Parathyroid adenoma (tissue), 2 donors: ENCODE measurements around the gene NUP35.
"Not testable (repeated sequence)": the region's sequence is repeated elsewhere in the genome, so short reads cannot be mapped to it uniquely, and the experiment has no call there.

Experiments
- H2AFZ ChIP-seq: fragments of 300-600 bp; sonication (generic); one replicate; pipeline ENCODE4 v1.7.0; 2017; ENCODE audit warnings: antibody characterized with exemption, mild to moderate bottlenecking
- H3K27ac ChIP-seq: fragments of 300-600 bp; sonication (generic); one replicate; pipeline ENCODE4 v1.7.0; 2017
- H3K27me3 ChIP-seq: fragments of 300-600 bp; sonication (generic); one replicate; pipeline ENCODE4 v1.7.0; 2017; ENCODE audit warnings: low read length; ENCODE audit not compliant: control insufficient read depth, insufficient read depth
- H3K36me3 ChIP-seq: fragments of 300-600 bp; sonication (generic); one replicate; pipeline ENCODE4 v1.7.0; 2017; ENCODE audit warnings: low read length; ENCODE audit not compliant: control insufficient read depth, insufficient read depth
- H3K4me1 ChIP-seq: fragments of 300-600 bp; sonication (generic); one replicate; pipeline ENCODE4 v1.7.0; 2017; ENCODE audit warnings: control low read depth
- H3K4me2 ChIP-seq: fragments of 300-600 bp; sonication (generic); one replicate; pipeline ENCODE4 v1.7.0; 2017; ENCODE audit warnings: low read length
- H3K4me3 ChIP-seq: fragments of 300-600 bp; sonication (generic); one replicate; pipeline ENCODE4 v1.7.0; 2017; ENCODE audit warnings: low read depth, low read length
- H3K79me2 ChIP-seq: fragments of 300-600 bp; sonication (generic); one replicate; pipeline ENCODE4 v1.7.0; 2017; ENCODE audit warnings: control low read depth
- H3K9ac ChIP-seq: fragments of 300-600 bp; sonication (generic); one replicate; pipeline ENCODE4 v1.7.0; 2017; ENCODE audit warnings: mild to moderate bottlenecking
- H3K9me3 ChIP-seq: fragments of 300-600 bp; sonication (generic); one replicate; pipeline ENCODE4 v1.7.0; 2017; ENCODE audit warnings: low read length; ENCODE audit not compliant: control insufficient read depth
- CTCF ChIP-seq: fragments of 300-600 bp; sonication (generic); IDR thresholded peaks from one replicate; pipeline ENCODE4 v1.7.0; 2017; ENCODE audit warnings: antibody characterized with exemption, mild to moderate bottlenecking
- donor health status: primary hyperparathyroidism.

The NUP35 gene

GRCh38 chr2:183164650-183165015 lies 40.4 kb downstream of the NUP35 start:
- Histone ChIP-seq H3K4me2 (no peak overlapping the region), H3K27ac (no peak overlapping the region), H3K27me3 (no peaks in the 10 kb centered on the region), H2AFZ (no peak overlapping the region), H3K9ac (no peak overlapping the region), H3K4me1 (no peaks in the 10 kb centered on the region), H3K36me3 (no peaks in the 10 kb centered on the region), H3K4me3 (no peak overlapping the region), H3K9me3 (no peaks in the 10 kb centered on the region), H3K79me2 (no peaks in the 10 kb centered on the region)
- no peak for TF ChIP-seq CTCF

- Histone ChIP-seq H3K4me3 (no peak overlapping the region), H2AFZ (no peak overlapping the region), H3K27ac (no peak overlapping the region), H3K9me3 (no peaks in the 10 kb centered on the region), H3K9ac (no peak overlapping the region), H3K4me1 (no peaks in the 10 kb centered on the region), H3K79me2 (no peaks in the 10 kb centered on the region), H3K4me2 (no peak overlapping the region), H3K36me3 (no peaks in the 10 kb centered on the region), H3K27me3 (no peaks in the 10 kb centered on the region)
- no peak for TF ChIP-seq CTCF
These were observed 42.0 kb downstream of the NUP35 start for GRCh38 chr2:183166210-183166609.

DNA sequence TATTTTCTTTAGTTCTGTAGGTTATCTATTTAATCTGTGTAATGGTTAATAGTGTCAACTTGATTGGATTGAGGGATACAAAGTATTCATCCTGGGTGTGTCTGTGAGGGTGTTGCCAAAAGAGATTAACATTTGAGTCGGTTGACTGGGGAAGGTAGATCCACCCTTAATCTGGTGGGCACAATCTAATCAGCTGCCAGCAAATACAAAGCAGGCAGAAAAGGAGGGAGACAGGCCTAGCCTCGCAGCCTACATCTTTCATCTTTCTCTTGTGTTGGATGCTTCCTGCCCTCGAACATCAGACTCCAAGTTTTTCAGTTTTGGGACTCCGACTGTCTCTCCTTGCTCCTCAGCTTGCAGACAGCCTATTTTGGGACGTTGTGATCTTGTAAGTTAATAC lies 42.7 kb downstream of the NUP35 start:
- not testable (repeated sequence) for H3K27me3 ChIP-seq, H3K79me2 ChIP-seq, H3K36me3 ChIP-seq, H3K4me3 ChIP-seq, H3K9me3 ChIP-seq, H3K4me2 ChIP-seq, H3K4me1 ChIP-seq, H2AFZ ChIP-seq, H3K9ac ChIP-seq, H3K27ac ChIP-seq

- Histone ChIP-seq H3K4me2 (no peak overlapping the region), H3K36me3 (no peaks in the 10 kb centered on the region), H3K79me2 (no peaks in the 10 kb centered on the region), H3K4me3 (no peak overlapping the region), H3K27ac (no peak overlapping the region), H2AFZ (no peak overlapping the region), H3K4me1 (no peaks in the 10 kb centered on the region), H3K9me3 (no peaks in the 10 kb centered on the region), H3K27me3 (no peaks in the 10 kb centered on the region), H3K9ac (no peak overlapping the region)
- TF ChIP-seq CTCF = no peak
These were observed 48.1 kb downstream of the NUP35 start for GRCh38 chr2:183172220-183172887.

DNA sequence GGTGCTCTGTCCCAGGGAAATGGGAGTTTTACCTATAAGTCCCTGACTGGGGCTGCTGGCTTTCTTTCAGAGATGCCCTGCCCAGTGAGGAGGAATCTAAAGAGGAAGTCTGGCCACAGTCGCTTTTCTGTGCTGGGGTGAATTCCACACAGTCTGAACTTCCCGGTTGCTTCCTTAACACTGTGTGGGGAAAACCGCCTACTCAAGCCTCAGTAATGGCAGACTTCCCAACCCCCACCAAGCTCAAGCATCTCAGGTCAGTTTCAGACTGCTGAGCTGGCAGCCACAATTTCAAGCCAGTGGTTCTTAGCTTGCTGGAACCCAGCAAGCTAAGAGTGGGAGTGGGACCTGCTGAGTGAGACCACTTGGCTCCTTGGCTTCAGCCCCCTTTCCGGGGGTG lies 54.9 kb downstream of the NUP35 start:
- H3K9me3 ChIP-seq = no peaks in the 10 kb centered on the region
- no peaks in the 10 kb centered on the region for H3K36me3 ChIP-seq
- no peak overlapping the region for H3K9ac ChIP-seq
- no peaks in the 10 kb centered on the region for H3K27me3 ChIP-seq
- H3K4me2 ChIP-seq = no peak overlapping the region
- no peak for TF ChIP-seq CTCF
- no peaks in the 10 kb centered on the region for H3K79me2 ChIP-seq
- H3K27ac ChIP-seq = no peak overlapping the region
- no peak overlapping the region for H2AFZ ChIP-seq
- H3K4me3 ChIP-seq = no peak overlapping the region
- H3K4me1 ChIP-seq = no peaks in the 10 kb centered on the region
